A673 (cell line): ENCODE results near the gene CFAP57.

Experiments used
- EZH2 ChIP-seq: fragments of 200-600 bp; sonication (generic); IDR thresholded peaks from 2 replicates; pipeline ENCODE4 v1.6.1; 2017; ENCODE audit warnings: borderline replicate concordance, low read depth, mild to moderate bottlenecking, mixed read lengths, antibody characterized with exemption, low read length; ENCODE audit not compliant: poor library complexity, severe bottlenecking
- TF ChIP-seq, protein P1 (sequence below): fragments of 300-800, 200-600 bp; sonication (generic); conservative IDR thresholded peaks from 2 replicates; pipeline ENCODE4 v1.5.1; 2017; ENCODE audit warnings: low read depth, mild to moderate bottlenecking, antibody characterized with exemption, low read length, moderate library complexity, mixed read lengths

DNA sequence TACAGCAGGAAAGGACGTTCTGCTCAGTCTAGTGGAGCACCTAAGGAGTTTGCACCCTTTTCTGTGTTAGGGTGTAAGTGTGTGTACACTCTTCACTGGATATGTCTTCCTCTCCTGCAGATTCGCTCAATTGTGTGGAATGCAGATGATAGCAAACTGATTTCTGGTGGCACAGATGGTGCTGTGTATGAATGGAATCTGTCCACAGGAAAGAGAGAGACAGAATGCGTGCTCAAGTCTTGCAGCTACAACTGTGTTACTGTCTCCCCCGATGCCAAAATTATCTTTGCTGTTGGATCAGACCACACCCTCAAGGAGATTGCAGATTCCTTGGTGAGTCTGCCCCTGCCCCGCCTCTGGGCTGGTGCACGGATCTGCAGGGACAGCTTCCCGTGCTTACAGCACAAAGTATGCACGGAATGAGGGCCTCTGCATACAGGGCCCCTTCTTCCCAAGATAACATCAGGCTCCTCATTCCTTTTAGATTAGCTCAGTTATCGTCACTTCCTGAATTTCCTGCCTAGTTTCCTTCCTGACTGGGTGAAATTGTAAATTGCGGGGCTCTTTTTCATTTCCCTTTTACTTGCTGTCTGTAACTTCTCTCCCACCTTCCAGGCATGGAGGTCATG lies 34.6 kb downstream of the CFAP57 start:
- TF ChIP-seq, protein P1, sequence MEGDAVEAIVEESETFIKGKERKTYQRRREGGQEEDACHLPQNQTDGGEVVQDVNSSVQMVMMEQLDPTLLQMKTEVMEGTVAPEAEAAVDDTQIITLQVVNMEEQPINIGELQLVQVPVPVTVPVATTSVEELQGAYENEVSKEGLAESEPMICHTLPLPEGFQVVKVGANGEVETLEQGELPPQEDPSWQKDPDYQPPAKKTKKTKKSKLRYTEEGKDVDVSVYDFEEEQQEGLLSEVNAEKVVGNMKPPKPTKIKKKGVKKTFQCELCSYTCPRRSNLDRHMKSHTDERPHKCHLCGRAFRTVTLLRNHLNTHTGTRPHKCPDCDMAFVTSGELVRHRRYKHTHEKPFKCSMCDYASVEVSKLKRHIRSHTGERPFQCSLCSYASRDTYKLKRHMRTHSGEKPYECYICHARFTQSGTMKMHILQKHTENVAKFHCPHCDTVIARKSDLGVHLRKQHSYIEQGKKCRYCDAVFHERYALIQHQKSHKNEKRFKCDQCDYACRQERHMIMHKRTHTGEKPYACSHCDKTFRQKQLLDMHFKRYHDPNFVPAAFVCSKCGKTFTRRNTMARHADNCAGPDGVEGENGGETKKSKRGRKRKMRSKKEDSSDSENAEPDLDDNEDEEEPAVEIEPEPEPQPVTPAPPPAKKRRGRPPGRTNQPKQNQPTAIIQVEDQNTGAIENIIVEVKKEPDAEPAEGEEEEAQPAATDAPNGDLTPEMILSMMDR: no peak
- no peak for TF ChIP-seq EZH2
